ENCODE results near the gene SPATS2.
A peak's percentile ranks its signal among the peaks of the same experiment; 100 is the strongest.

The SPATS2 gene

DNA sequence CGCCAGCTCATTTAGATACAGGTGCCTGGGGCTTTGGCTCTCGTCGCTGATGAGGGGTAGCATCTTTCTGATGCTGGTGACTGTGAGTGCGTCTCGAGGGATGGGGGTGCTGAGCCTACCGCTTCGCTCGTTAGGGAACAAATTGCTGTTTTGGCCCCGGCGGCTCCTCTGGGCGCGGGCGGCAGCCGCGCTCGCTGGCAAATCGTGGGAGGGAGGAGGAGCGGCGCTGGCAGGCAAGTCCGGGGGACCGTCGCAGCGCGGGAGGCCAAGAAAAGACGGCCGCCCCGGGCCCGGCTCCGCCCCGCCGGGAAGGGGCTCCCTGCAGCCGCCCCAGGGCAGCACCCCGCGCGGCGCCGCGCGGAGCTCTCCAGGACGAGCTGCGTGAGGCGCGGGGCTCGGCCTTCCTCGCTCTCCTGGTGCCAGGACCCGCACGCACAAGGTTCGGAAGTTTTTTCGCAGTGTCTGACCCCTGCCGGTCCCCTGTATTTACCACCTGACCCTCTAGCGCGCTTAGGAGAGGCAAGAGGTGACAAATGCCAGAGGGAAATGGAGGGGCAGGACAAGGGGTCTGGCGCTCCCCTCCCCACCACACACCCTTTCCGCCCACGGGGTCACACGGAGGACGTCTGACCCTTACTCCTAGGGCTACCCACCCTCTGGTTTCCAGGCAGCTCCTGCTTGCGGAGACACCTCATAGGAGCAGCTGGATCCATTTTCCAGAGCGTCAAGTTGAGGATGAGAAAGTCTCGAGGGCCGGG lies 170.7 kb downstream of the SPATS2 start:
- H3K4me3 ChIP-seq (ENCODE audit: low read depth in 1 of 2, low read length in 1 of 2): peak overlapping the region; percentile 51 to 61
- TF ChIP-seq, protein P1, sequence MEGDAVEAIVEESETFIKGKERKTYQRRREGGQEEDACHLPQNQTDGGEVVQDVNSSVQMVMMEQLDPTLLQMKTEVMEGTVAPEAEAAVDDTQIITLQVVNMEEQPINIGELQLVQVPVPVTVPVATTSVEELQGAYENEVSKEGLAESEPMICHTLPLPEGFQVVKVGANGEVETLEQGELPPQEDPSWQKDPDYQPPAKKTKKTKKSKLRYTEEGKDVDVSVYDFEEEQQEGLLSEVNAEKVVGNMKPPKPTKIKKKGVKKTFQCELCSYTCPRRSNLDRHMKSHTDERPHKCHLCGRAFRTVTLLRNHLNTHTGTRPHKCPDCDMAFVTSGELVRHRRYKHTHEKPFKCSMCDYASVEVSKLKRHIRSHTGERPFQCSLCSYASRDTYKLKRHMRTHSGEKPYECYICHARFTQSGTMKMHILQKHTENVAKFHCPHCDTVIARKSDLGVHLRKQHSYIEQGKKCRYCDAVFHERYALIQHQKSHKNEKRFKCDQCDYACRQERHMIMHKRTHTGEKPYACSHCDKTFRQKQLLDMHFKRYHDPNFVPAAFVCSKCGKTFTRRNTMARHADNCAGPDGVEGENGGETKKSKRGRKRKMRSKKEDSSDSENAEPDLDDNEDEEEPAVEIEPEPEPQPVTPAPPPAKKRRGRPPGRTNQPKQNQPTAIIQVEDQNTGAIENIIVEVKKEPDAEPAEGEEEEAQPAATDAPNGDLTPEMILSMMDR (IDR thresholded peaks at IDR 0.05): no peak
- peaks cover 25 to 41% of the 10 kb centered on the region in 2 experiments for H3K4me1 ChIP-seq (ENCODE audit: control insufficient read depth in 1 of 2, insufficient read depth in 1 of 2, low read depth in 1 of 2, low read length in 1 of 2)
- H3K36me3 ChIP-seq: no peaks in the 10 kb centered on the region
- peak overlapping the region; percentile 44 for H3K27ac ChIP-seq
- H3K27me3 ChIP-seq: peaks cover 98% of the 10 kb centered on the region
- H3K9me3 ChIP-seq: no peaks in the 10 kb centered on the region

DNA sequence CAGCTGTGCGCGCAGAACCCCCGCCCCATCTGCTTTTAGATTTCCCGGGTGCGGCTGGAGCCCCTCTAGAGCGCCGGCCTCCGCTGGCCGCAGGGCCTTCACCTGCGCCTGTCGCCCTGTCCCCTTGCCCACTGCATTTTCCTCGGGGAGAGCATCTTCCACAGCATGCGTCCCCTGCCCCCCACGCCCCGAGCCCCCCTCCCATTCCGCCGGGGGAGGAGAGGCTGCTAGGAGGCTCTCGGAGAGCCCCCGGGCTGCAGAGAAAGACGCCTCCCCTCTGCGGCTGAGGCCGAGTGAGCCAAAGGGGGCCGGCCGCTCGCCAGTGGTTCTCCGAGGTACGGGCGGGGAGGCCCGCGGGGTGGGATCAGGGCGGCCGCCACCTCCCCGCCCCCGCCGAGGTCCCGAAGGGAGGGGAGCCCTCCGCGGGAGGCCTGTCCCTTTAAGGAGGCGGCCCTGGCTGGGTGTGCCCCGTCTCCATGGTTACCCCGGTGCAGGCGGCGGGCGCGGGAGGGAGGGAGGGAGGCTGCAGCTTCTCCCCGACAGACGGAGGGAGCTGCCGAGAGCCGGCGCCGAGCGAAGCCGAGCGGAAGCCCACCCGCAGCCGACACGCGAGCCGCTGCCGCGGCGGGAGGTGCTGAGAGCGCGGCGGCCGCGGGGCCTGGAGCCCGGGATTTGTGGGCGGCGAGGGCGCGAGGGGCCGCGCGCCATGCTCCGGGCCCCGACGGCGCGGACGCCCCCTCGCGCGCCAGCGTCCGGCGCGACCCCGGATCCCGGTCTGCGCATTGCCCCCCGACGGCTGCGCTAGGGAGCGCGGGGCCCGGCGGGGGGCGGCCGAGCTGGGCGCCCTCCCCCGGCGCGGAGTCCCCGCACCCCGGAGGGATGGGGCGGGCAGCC lies 171.5 kb downstream of the SPATS2 start, which contains the start of gene KCNH3:
Gene KCNH3, plus strand, starts transcription at position 521 of the 894 bp plus-strand sequence. CDS start 387 bp downstream, outside the sequence.
- TF ChIP-seq, protein P1 (IDR thresholded peaks at IDR 0.05): no peak
- peak within 1 kb of the TSS; percentile 51 to 61 for H3K4me3 ChIP-seq (ENCODE audit: low read depth in 1 of 2, low read length in 1 of 2)
- H3K4me1 ChIP-seq (ENCODE audit: control insufficient read depth in 1 of 2, insufficient read depth in 1 of 2, low read depth in 1 of 2, low read length in 1 of 2): peaks cover 25 to 41% of the 10 kb centered on the region in 2 experiments
- peak within 1 kb of the TSS; percentile 44 for H3K27ac ChIP-seq
- H3K9me3 ChIP-seq: no peaks in the 10 kb centered on the region
- peaks cover 98% of the 10 kb centered on the region for H3K27me3 ChIP-seq
- H3K36me3 ChIP-seq: no peaks in the 10 kb centered on the region

DNA sequence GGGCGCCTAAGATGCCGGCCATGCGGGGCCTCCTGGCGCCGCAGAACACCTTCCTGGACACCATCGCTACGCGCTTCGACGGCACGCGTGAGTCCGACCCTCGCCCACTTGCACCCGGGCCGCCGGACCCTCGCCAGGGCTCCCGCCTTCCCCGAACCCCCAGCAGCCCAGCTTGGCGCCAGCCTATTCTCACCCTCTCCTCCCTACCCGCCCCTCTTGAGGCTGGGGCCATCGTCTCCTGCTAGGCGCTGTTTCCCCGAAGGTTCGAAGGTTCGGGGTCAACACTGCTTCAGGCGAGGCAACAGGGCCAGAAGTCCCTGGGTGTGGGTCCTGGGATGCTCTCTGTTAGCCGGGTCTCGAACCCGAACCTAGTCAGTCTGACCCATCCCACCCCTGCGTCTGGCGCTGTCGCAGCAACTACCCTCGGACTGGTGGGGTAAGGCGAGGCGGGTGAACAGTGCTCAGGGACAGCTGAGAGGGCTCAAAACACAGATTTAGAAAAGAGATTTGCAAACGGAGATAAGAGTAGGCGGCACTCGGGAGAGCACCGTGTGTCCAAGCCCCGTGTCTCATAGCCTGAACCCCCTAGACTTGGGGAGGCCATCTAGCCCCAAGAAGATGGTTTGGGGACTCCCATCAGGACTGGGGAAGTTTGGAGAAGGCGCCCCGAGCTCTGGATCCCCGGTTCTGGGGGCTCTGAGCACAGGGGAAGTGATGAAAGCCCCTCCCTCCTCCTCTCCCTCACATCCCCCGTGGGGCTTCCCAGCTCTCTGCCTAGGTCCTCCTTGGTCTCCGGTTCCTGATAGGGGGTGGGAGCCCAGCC lies 172.4 kb downstream of the SPATS2 start:
- H3K36me3 ChIP-seq: no peaks in the 10 kb centered on the region
- no peak overlapping the region for H3K27ac ChIP-seq
- peak overlapping the region; percentile 35 to 51 for H3K4me3 ChIP-seq (ENCODE audit: low read depth in 1 of 2, low read length in 1 of 2)
- no peaks in the 10 kb centered on the region for H3K9me3 ChIP-seq
- TF ChIP-seq, protein P1 (IDR thresholded peaks at IDR 0.05): no peak
- H3K27me3 ChIP-seq: peaks cover 98% of the 10 kb centered on the region
- H3K4me1 ChIP-seq (ENCODE audit: control insufficient read depth in 1 of 2, insufficient read depth in 1 of 2, low read depth in 1 of 2, low read length in 1 of 2): peaks cover 25 to 41% of the 10 kb centered on the region in 2 experiments

DNA sequence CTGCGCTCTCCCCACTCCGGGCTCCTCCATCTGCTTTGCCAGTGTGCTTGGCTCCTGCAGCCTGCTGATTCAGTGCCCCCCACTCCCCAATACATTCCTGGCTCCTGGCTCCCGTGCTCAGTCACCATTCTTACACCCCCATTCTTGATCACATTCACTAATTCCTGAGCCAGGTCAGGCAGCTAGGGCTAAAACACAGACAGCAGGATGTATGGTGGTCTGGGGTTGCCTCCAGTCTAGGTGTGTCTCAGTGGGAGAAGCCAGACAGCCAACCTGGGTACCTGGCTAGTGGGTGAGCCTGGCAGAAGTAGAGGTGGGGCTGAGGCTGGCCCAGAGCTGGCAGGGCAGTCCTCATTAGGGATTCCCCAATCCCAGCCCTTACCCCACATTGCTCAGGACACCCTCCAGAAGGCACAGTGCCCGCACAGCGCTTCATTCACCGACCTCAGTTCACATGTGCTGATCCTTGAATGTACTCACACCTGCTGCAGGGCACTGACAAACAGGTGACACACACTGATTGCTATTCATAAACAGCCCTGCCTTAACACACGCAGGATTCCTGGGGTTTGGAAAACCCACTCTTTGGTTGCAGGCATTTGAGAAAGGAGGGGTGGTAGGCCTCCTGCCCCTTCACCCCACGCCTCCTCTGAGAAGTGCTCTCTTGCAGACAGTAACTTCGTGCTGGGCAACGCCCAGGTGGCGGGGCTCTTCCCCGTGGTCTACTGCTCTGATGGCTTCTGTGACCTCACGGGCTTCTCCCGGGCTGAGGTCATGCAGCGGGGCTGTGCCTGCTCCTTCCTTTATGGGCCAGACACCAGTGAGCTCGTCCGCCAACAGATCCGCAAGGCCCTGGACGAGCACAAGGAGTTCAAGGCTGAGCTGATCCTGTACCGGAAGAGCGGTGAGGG lies 173.2 kb downstream of the SPATS2 start:
- Histone ChIP-seq H3K4me3 (ENCODE audit: low read depth in 1 of 2, low read length in 1 of 2) (no peak overlapping the region), H3K27ac (no peak overlapping the region), H3K4me1 (ENCODE audit: control insufficient read depth in 1 of 2, insufficient read depth in 1 of 2, low read depth in 1 of 2, low read length in 1 of 2) (peaks cover 25 to 33% of the 10 kb centered on the region in 2 experiments), H3K9me3 (no peaks in the 10 kb centered on the region), H3K27me3 (peaks cover 98% of the 10 kb centered on the region), H3K36me3 (no peaks in the 10 kb centered on the region)
- TF ChIP-seq, protein P1 (IDR thresholded peaks at IDR 0.05): no peak
